ENCODE measurements around the gene LILRA6.
"Not testable (repeated sequence)": the region's sequence is repeated elsewhere in the genome, so short reads cannot be mapped to it uniquely, and the experiment has no call there.

The LILRA6 gene

GRCh38 chr19:54252243-54252642, 9.7 kb upstream of the LILRA6 start:
- Mint-ChIP-seq H3K4me1 (peaks cover 27% of the 10 kb centered on the region), H3K9me3 (no peaks in the 10 kb centered on the region), H3K27ac (no peak overlapping the region), H3K4me3 (no peak overlapping the region), H3K27me3 (ENCODE audit: low read depth, poor library complexity) (peaks cover 14% of the 10 kb centered on the region), H3K36me3 (ENCODE audit: low read depth) (no peaks in the 10 kb centered on the region)
- DNase-seq: no peak
- no peak for TF ChIP-seq CTCF (IDR thresholded peaks at IDR 0.05)

GRCh38 chr19:54248016-54248601, 5.5 kb upstream of the LILRA6 start:
- Mint-ChIP-seq H3K9me3 (peaks cover 3% of the 10 kb centered on the region), H3K4me1 (peaks cover 34% of the 10 kb centered on the region), H3K36me3 (ENCODE audit: low read depth) (no peaks in the 10 kb centered on the region), H3K27ac (no peak overlapping the region), H3K4me3 (no peak overlapping the region), H3K27me3 (ENCODE audit: low read depth, poor library complexity) (peaks cover 10% of the 10 kb centered on the region)
- DNase-seq: no peak
- TF ChIP-seq CTCF (IDR thresholded peaks at IDR 0.05): no peak

GRCh38 chr19:54247106-54247930, 4.7 kb upstream of the LILRA6 start:
- peaks cover 33% of the 10 kb centered on the region for H3K4me1 Mint-ChIP-seq
- H3K27ac Mint-ChIP-seq: no peak overlapping the region
- peaks cover 10% of the 10 kb centered on the region for H3K27me3 Mint-ChIP-seq (ENCODE audit: low read depth, poor library complexity)
- TF ChIP-seq CTCF (IDR thresholded peaks at IDR 0.05): no peak
- no peak overlapping the region for H3K4me3 Mint-ChIP-seq
- DNase-seq: no peak
- H3K36me3 Mint-ChIP-seq (ENCODE audit: low read depth): no peaks in the 10 kb centered on the region
- H3K9me3 Mint-ChIP-seq: peaks cover 3% of the 10 kb centered on the region

GRCh38 chr19:54245936-54246335, 3.3 kb upstream of the LILRA6 start:
- H3K4me3 Mint-ChIP-seq: no peak overlapping the region
- no peak for DNase-seq
- no peak overlapping the region for H3K27ac Mint-ChIP-seq
- H3K36me3 Mint-ChIP-seq (ENCODE audit: low read depth): no peaks in the 10 kb centered on the region
- peaks cover 38% of the 10 kb centered on the region for H3K4me1 Mint-ChIP-seq
- TF ChIP-seq CTCF (IDR thresholded peaks at IDR 0.05): no peak
- H3K9me3 Mint-ChIP-seq: peaks cover 3% of the 10 kb centered on the region
- peaks cover 14% of the 10 kb centered on the region for H3K27me3 Mint-ChIP-seq (ENCODE audit: low read depth, poor library complexity)

- Mint-ChIP-seq H3K4me1 (peaks cover 48% of the 10 kb centered on the region), H3K27me3 (ENCODE audit: low read depth, poor library complexity) (peaks cover 14% of the 10 kb centered on the region)
- DNase-seq; H3K9me3 Mint-ChIP-seq; H3K4me3 Mint-ChIP-seq; H3K36me3 Mint-ChIP-seq (ENCODE audit: low read depth); H3K27ac Mint-ChIP-seq: not testable (repeated sequence)
Observed at GRCh38 chr19:54243809-54244208, 1.2 kb upstream of the LILRA6 start.

- not testable (repeated sequence) for H3K36me3 Mint-ChIP-seq (ENCODE audit: low read depth); H3K9me3 Mint-ChIP-seq; DNase-seq; H3K4me3 Mint-ChIP-seq; H3K27ac Mint-ChIP-seq
- H3K27me3 Mint-ChIP-seq (ENCODE audit: low read depth, poor library complexity): peaks cover 16% of the 10 kb centered on the region
- peaks cover 40% of the 10 kb centered on the region for H3K4me1 Mint-ChIP-seq
Observed at GRCh38 chr19:54242234-54242633, 356 bp downstream of the LILRA6 start.

GRCh38 chr19:54240372-54241336, 1.9 kb downstream of the LILRA6 start:
- H3K36me3 Mint-ChIP-seq (ENCODE audit: low read depth); DNase-seq: not testable (repeated sequence)
- Mint-ChIP-seq H3K4me3 (peak overlapping the region; percentile 56), H3K9me3 (peaks cover 11% of the 10 kb centered on the region), H3K27ac (peak overlapping the region; percentile 84), H3K27me3 (ENCODE audit: low read depth, poor library complexity) (peaks cover 28% of the 10 kb centered on the region), H3K4me1 (peaks cover 36% of the 10 kb centered on the region)

GRCh38 chr19:54239491-54240371, 2.9 kb downstream of the LILRA6 start:
- H3K4me1 Mint-ChIP-seq: peaks cover 36% of the 10 kb centered on the region
- H3K36me3 Mint-ChIP-seq (ENCODE audit: low read depth); H3K27ac Mint-ChIP-seq; DNase-seq: not testable (repeated sequence)
- H3K4me3 Mint-ChIP-seq: peak overlapping the region; percentile 56
- H3K9me3 Mint-ChIP-seq: peaks cover 19% of the 10 kb centered on the region
- H3K27me3 Mint-ChIP-seq (ENCODE audit: low read depth, poor library complexity): peaks cover 34% of the 10 kb centered on the region

Measured in nephron progenitor cell (in vitro differentiated cells).